Common myeloid progenitor, CD34-positive (primary cell): ENCODE data around the gene PIGK.
"Not testable (repeated sequence)": the region's sequence is repeated elsewhere in the genome, so short reads cannot be mapped to it uniquely, and the experiment has no call there.

Experiments used
- CTCF ChIA-PET: fragments of 350-600 bp; sonication (Branson Sonifier 250); formaldehyde crosslinking; loops from one replicate; lab custom pipeline; 2021; ENCODE audit warnings: antibody characterized with exemption; lab: Charles Lee
- POLR2A ChIA-PET: fragments of 350-600 bp; sonication (Branson Sonifier 250); formaldehyde crosslinking; loops from one replicate; lab custom pipeline; 2021; ENCODE audit warnings: antibody characterized with exemption; lab: Charles Lee
- DNase-seq, 3 donors: peaks; one replicate each; pipeline versions ENCODE4 v3.0.0 to v3.0.0-alpha.2; 2013
- H3K27ac ChIP-seq, 2 experiments: 1 replicate in 1 of 2; 2 replicates in 1 of 2; pipeline ENCODE4 v1.7.0; 2013; ENCODE audit warnings: inconsistent platforms in 2 of 2, low read length in 2 of 2, mild to moderate bottlenecking in 2 of 2, low read depth in 1 of 2, moderate library complexity in 1 of 2; ENCODE audit not compliant: severe bottlenecking in 2 of 2, insufficient read depth in 1 of 2, poor library complexity in 1 of 2
- H3K27me3 ChIP-seq, 5 experiments: replicated peaks in 2 of 5; 1 replicate in 3 of 5; 2 replicates in 2 of 5; pipeline versions ENCODE4 v1.6.1 to v1.7.0; 2013; ENCODE audit warnings: low read length in 4 of 5, mild to moderate bottlenecking in 2 of 5, moderate library complexity in 2 of 5, inconsistent platforms in 1 of 5; ENCODE audit not compliant: insufficient read depth in 5 of 5, control insufficient read depth in 4 of 5
- H3K36me3 ChIP-seq, 4 experiments: 1 replicate in 2 of 4; 2 replicates in 2 of 4; pipeline versions ENCODE4 v1.6.1 to v1.7.0; 2013; ENCODE audit warnings: low read length in 3 of 4, control low read depth in 1 of 4, mild to moderate bottlenecking in 1 of 4; ENCODE audit not compliant: control insufficient read depth in 4 of 4, insufficient read depth in 4 of 4
- H3K4me1 ChIP-seq, 4 experiments: 1 replicate in 3 of 4; 2 replicates in 1 of 4; pipeline versions ENCODE4 v1.6.1 to v1.7.1; 2013; ENCODE audit warnings: low read length in 3 of 4, mild to moderate bottlenecking in 3 of 4, control low read depth in 1 of 4, inconsistent platforms in 1 of 4, moderate library complexity in 1 of 4; ENCODE audit not compliant: control insufficient read depth in 4 of 4, insufficient read depth in 4 of 4; ENCODE audit errors: control extremely low read depth in 1 of 4
- H3K4me3 ChIP-seq, 7 experiments: 1 replicate in 4 of 7; 2 replicates in 3 of 7; pipeline versions ENCODE4 v1.5.1 to v1.7.0; 2013; ENCODE audit warnings: mild to moderate bottlenecking in 7 of 7, low read length in 6 of 7, moderate library complexity in 6 of 7, inconsistent platforms in 2 of 7, low read depth in 2 of 7, control low read depth in 1 of 7; ENCODE audit not compliant: insufficient read depth in 4 of 7, control insufficient read depth in 1 of 7; ENCODE audit errors: extremely low read depth in 1 of 7
- H3K9me3 ChIP-seq, 5 experiments: 1 replicate in 4 of 5; 2 replicates in 1 of 5; pipeline versions ENCODE4 v1.6.1 to v1.7.1; 2013; ENCODE audit warnings: low read length in 4 of 5, mild to moderate bottlenecking in 2 of 5, inconsistent platforms in 1 of 5, low read depth in 1 of 5, moderate library complexity in 1 of 5; ENCODE audit not compliant: control insufficient read depth in 4 of 5, insufficient read depth in 2 of 5; ENCODE audit errors: control extremely low read depth in 1 of 5
- WGBS: methylation state at CpG from one replicate; pipeline ENCODE4 v1.1.5; 2013; ENCODE audit not compliant: insufficient coverage; 5-methylcytosine and 5-hydroxymethylcytosine counted together

Gene PIGK

GRCh38 chr1:77200806-77201205 is 18.4 kb downstream of the PIGK start:
- DNase-seq = no peak
- no peaks in the 10 kb centered on the region for H3K27me3 ChIP-seq
- peaks cover 0 to 12% (median 0%) of the 10 kb centered on the region in 5 experiments for H3K9me3 ChIP-seq
- peaks cover 0 to 11% (median 3%) of the 10 kb centered on the region in 4 experiments for H3K36me3 ChIP-seq
- no CpG with 5 or more reads among the region's 2 CpGs for WGBS
- H3K27ac ChIP-seq = no peak overlapping the region
- H3K4me1 ChIP-seq = no peaks in the 10 kb centered on the region
- POLR2A ChIA-PET = interaction anchor here (0.6 kb wide), 1 partner anchor 200 kb away, joined by 5 read pairs; no protein-coding TSS in a partner anchor
- H3K4me3 ChIP-seq = no peak overlapping the region
- CTCF ChIA-PET = interaction anchor here (1.1 kb wide), 1 partner anchor 113 kb away, joined by 3 read pairs; no protein-coding TSS in a partner anchor

- Histone ChIP-seq H3K36me3 (peaks cover 0 to 8% (median 1%) of the 10 kb centered on the region in 4 experiments), H3K4me1 (no peaks in the 10 kb centered on the region), H3K27ac (no peak overlapping the region), H3K9me3 (peaks cover 0 to 11% (median 0%) of the 10 kb centered on the region in 5 experiments), H3K27me3 (no peaks in the 10 kb centered on the region), H3K4me3 (no peak overlapping the region)
- no peak for DNase-seq
- POLR2A ChIA-PET = no interaction called here
- CTCF ChIA-PET = no interaction called here
These were observed 18.9 kb downstream of the PIGK start for GRCh38 chr1:77200293-77200692.

GRCh38 chr1:77197351-77197750 is 21.9 kb downstream of the PIGK start:
- Histone ChIP-seq H3K27ac (no peak overlapping the region), H3K4me1 (no peaks in the 10 kb centered on the region), H3K36me3 (peaks cover 0 to 13% (median 2%) of the 10 kb centered on the region in 4 experiments), H3K4me3 (no peak overlapping the region), H3K9me3 (peaks cover 0 to 5% (median 0%) of the 10 kb centered on the region in 5 experiments), H3K27me3 (no peaks in the 10 kb centered on the region)
- ChIA-PET CTCF (no interaction called here), POLR2A (no interaction called here)
- WGBS = 100% methylated on average over 2 of the region's 3 CpGs
- no peak for DNase-seq

- peaks cover 0 to 9% (median 0%) of the 10 kb centered on the region in 4 experiments for H3K4me1 ChIP-seq
- H3K27me3 ChIP-seq = no peaks in the 10 kb centered on the region
- no peak overlapping the region for H3K27ac ChIP-seq
- H3K4me3 ChIP-seq = no peak overlapping the region
- H3K36me3 ChIP-seq = peaks cover 0 to 14% (median 2%) of the 10 kb centered on the region in 4 experiments
- DNase-seq = no peak
- POLR2A ChIA-PET = no interaction called here
- CTCF ChIA-PET = no interaction called here
- peaks cover 0 to 5% (median 0%) of the 10 kb centered on the region in 5 experiments for H3K9me3 ChIP-seq
These were observed 25.3 kb downstream of the PIGK start for GRCh38 chr1:77193951-77194350.

- DNase-seq = peak in 1 of 3 donors; percentile 15
- peaks cover 0 to 25% (median 7%) of the 10 kb centered on the region in 4 experiments for H3K36me3 ChIP-seq
- CTCF ChIA-PET = no interaction called here
- no peaks in the 10 kb centered on the region for H3K27me3 ChIP-seq
- H3K4me3 ChIP-seq = no peak overlapping the region
- H3K9me3 ChIP-seq = peaks cover 0 to 18% (median 7%) of the 10 kb centered on the region in 5 experiments
- H3K27ac ChIP-seq = no peak overlapping the region
- WGBS = 100% methylated on average over 2 of the region's 4 CpGs
- POLR2A ChIA-PET = no interaction called here
- H3K4me1 ChIP-seq = peaks cover 0 to 9% (median 0%) of the 10 kb centered on the region in 4 experiments
These were observed 30.5 kb downstream of the PIGK start for GRCh38 chr1:77188770-77189169.

- H3K4me3 ChIP-seq, POLR2A ChIA-PET, CTCF ChIA-PET, H3K4me1 ChIP-seq, H3K27me3 ChIP-seq, DNase-seq, H3K27ac ChIP-seq: not testable (repeated sequence)
- peaks cover 0 to 18% (median 9%) of the 10 kb centered on the region in 5 experiments for H3K9me3 ChIP-seq
- 100% methylated on average over 3 of the region's 4 CpGs for WGBS
- H3K36me3 ChIP-seq = peaks cover 0 to 25% (median 7%) of the 10 kb centered on the region in 4 experiments
These were observed 32.3 kb downstream of the PIGK start for GRCh38 chr1:77186907-77187306.

GRCh38 chr1:77182083-77182482 is 37.1 kb downstream of the PIGK start:
- DNase-seq = no peak
- Histone ChIP-seq H3K36me3 (peaks cover 0 to 21% (median 5%) of the 10 kb centered on the region in 4 experiments), H3K9me3 (peaks cover 2 to 21% (median 11%) of the 10 kb centered on the region in 5 experiments), H3K4me1 (no peaks in the 10 kb centered on the region), H3K27ac (no peak overlapping the region), H3K27me3 (no peaks in the 10 kb centered on the region), H3K4me3 (no peak overlapping the region)
- ChIA-PET CTCF (no interaction called here), POLR2A (no interaction called here)
- WGBS = 90% methylated on average over 2 of the region's 2 CpGs
